ENCODE data around the gene PITRM1.

PITRM1 gene

DNA sequence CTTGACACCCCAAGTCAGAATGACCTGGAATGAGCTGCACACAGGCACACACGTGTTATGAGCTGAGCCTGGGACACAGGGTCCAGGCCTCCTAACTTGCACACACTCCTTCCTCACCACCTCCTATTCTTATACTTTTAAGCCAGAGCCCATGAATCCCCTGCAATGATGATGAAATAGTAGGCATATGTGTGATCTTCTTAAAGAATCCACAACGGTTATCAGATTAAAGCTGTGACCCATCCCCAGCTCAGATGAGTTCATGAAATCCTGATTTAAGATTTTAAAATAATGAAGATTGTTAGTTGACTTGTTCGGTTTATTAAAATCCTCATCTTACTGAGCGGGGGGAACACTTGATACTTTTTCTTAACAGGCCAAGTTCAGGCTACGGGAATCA lies 38.6 kb downstream of the PITRM1 start:
- peaks cover 81% of the 10 kb centered on the region for H3K36me3 ChIP-seq (ENCODE audit: control insufficient read depth, insufficient read depth, low read length)

DNA sequence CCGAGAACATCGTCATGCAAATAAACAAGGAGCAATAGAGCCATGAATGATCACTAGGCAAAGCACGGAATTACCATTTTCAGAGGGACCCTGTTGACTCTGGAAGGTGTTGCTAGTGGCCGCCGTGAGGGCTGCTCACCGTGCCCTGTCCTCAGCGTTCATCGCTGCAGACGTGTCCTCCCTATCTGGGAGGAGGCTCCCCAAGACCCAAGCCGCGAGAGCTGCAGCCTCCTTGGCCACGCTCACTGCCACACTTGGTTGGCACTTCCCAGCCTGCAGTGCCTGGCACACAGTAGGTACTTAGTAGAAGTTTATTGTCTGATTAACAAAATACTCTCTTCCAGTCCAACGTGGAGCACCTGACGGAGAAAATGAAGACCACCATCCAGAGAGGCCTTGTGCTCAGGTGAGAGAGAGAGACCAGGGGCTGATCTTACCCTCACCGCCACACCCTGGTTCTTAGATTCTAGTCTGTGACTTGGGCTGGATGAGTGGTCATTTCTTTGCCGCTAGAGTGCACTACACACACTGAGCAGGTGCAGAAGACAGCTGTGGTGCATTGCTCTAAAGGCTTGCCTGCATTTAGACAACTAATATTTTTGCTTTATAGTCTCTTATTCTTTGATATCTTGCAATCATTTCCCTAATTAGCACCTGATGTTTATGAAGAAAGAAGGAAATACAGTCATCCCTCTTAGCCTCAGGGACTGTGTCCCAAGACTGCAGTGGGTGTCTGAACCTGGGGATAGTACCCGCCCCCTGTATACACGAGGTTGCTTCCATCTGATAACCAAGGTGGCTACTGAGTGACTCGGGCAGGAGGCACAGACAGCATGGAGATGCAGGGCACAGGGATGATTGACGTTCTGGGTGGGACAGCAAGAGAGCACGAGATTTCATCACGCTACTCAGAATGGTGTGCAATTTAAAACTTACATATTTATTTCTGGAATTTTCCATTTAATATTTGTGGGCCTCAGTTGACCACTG lies 40.3 kb downstream of the PITRM1 start:
- H3K36me3 ChIP-seq (ENCODE audit: control insufficient read depth, insufficient read depth, low read length): peaks cover 69% of the 10 kb centered on the region
- DNase-seq: no peak

More for the DNA sequence above, 38.6 kb downstream of the PITRM1 start:
- no peak for DNase-seq
- Histone ChIP-seq H3K4me3 (ENCODE audit: insufficient read depth, low read depth, low read length, poor library complexity, severe bottlenecking) (no peak overlapping the region), H3K27me3 (replicated peaks; ENCODE audit: control insufficient read depth, insufficient read depth, low read length, poor library complexity, severe bottlenecking) (no peaks in the 10 kb centered on the region), H3K27ac (ENCODE audit: insufficient read depth, low read length, poor library complexity, severe bottlenecking) (no peak overlapping the region), H3K4me1 (ENCODE audit: control insufficient read depth, insufficient read depth, low read length, poor library complexity, severe bottlenecking) (no peaks in the 10 kb centered on the region), H3K9me3 (ENCODE audit: control insufficient read depth, low read length) (no peaks in the 10 kb centered on the region)

DNA sequence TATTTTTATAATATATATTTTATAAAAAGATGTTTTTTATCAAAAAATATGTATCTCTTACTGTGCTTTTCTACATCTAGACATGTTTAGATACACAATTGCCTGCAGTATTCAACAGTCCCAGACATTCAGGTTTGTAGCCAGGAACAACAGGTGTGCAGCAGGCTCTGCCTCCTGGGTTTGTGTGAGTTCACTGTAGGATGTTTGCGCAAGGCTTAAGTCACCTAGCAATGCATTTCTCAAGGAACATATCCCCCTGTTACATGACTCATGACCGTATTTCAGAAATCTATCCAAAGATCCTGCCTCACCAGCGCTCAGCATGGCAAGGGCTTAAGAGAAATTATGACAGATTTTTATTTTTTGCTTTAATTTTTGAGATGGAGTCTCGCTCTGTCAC lies 41.5 kb downstream of the PITRM1 start:
- peaks cover 62% of the 10 kb centered on the region for H3K36me3 ChIP-seq (ENCODE audit: control insufficient read depth, insufficient read depth, low read length)
- H3K4me1 ChIP-seq (ENCODE audit: control insufficient read depth, insufficient read depth, low read length, poor library complexity, severe bottlenecking): no peaks in the 10 kb centered on the region
- H3K4me3 ChIP-seq (ENCODE audit: insufficient read depth, low read depth, low read length, poor library complexity, severe bottlenecking): no peak overlapping the region
- H3K27me3 ChIP-seq (replicated peaks; ENCODE audit: control insufficient read depth, insufficient read depth, low read length, poor library complexity, severe bottlenecking): no peaks in the 10 kb centered on the region
- DNase-seq: no peak
- no peaks in the 10 kb centered on the region for H3K9me3 ChIP-seq (ENCODE audit: control insufficient read depth, low read length)
- H3K27ac ChIP-seq (ENCODE audit: insufficient read depth, low read length, poor library complexity, severe bottlenecking): no peak overlapping the region

More for the DNA sequence above, 40.3 kb downstream of the PITRM1 start:
- Histone ChIP-seq H3K9me3 (ENCODE audit: control insufficient read depth, low read length) (no peaks in the 10 kb centered on the region), H3K27ac (ENCODE audit: insufficient read depth, low read length, poor library complexity, severe bottlenecking) (no peak overlapping the region), H3K4me3 (ENCODE audit: insufficient read depth, low read depth, low read length, poor library complexity, severe bottlenecking) (no peak overlapping the region), H3K4me1 (ENCODE audit: control insufficient read depth, insufficient read depth, low read length, poor library complexity, severe bottlenecking) (no peaks in the 10 kb centered on the region), H3K27me3 (replicated peaks; ENCODE audit: control insufficient read depth, insufficient read depth, low read length, poor library complexity, severe bottlenecking) (no peaks in the 10 kb centered on the region)

DNA sequence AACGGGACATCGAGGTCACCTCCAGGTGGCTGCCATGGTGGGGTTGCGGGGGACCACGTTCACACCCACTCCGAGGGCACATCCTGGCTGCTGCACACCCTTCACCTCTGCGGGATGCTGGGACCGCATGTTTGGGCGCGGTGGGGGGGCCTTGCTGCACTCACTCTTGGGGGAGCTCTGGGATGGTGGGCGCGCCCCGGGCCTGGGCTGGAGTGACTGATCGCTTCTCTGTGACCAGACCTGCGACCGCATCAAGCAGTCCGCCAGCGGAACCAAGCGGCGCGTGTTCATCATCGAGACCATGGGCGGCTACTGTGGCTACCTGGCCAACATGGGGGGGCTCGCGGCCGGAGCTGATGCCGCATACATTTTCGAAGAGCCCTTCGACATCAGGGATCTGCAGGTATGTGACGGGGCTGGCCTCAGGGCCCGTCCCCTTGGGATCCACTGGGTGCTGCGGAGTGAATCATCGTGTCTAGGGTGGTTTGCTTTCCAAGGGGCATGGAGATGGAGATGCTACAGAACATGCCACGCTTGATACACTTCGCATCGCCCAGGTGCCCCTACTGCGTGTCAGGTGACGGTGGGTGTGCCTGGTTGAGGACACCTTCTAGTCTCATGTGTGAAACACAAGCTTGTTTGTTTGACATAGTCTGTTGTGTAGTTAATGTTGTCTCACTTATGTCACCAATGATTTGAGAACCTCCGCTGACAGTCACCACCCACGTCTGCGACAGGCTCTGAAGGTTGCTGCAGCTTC lies 42.8 kb downstream of the PITRM1 start:
- H3K9me3 ChIP-seq (ENCODE audit: control insufficient read depth, low read length): no peaks in the 10 kb centered on the region
- H3K27ac ChIP-seq (ENCODE audit: insufficient read depth, low read length, poor library complexity, severe bottlenecking): no peak overlapping the region
- DNase-seq: no peak
- no peaks in the 10 kb centered on the region for H3K27me3 ChIP-seq (replicated peaks; ENCODE audit: control insufficient read depth, insufficient read depth, low read length, poor library complexity, severe bottlenecking)
- H3K4me3 ChIP-seq (ENCODE audit: insufficient read depth, low read depth, low read length, poor library complexity, severe bottlenecking): no peak overlapping the region
- no peaks in the 10 kb centered on the region for H3K4me1 ChIP-seq (ENCODE audit: control insufficient read depth, insufficient read depth, low read length, poor library complexity, severe bottlenecking)
- peaks cover 54% of the 10 kb centered on the region for H3K36me3 ChIP-seq (ENCODE audit: control insufficient read depth, insufficient read depth, low read length)

DNA sequence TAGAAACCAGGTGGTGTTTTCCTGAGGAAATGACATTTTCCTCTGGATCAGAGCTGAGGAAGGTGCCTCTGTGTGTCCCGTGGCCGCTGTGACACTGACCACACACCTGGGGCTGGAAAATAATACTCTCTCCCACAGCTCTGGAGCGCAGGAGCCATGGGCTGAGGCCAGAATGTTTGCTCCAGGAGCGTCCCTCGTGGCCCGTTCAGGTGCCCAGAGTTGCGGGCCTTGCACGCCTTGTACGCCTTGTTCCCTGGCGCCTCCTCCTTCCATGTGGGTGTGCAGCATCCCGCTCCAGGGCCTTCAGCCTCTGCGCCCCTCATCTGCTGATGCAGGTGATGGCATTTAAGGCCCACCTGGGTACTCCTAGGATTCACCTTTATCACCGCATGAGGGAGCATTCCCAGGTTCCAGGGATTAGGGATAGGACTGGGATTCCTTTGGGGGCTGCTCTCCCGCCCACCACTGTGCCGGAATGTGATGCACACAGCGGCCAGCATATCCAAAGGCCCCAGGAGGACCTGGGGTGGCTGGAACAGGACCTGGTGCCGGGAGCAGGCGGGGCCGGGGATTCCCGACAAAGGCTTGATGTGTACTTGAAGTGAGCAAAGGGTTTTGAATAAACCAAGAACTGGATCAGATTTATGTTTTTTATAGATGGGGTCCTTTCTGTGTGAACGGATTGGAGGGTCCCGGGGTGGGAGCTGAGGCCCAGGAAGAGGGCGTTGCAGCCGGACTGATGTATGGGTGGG lies 44.0 kb downstream of the PITRM1 start:
- H3K4me3 ChIP-seq (ENCODE audit: insufficient read depth, low read depth, low read length, poor library complexity, severe bottlenecking): no peak overlapping the region
- no peak for DNase-seq
- H3K4me1 ChIP-seq (ENCODE audit: control insufficient read depth, insufficient read depth, low read length, poor library complexity, severe bottlenecking): no peaks in the 10 kb centered on the region
- no peaks in the 10 kb centered on the region for H3K27me3 ChIP-seq (replicated peaks; ENCODE audit: control insufficient read depth, insufficient read depth, low read length, poor library complexity, severe bottlenecking)
- no peak overlapping the region for H3K27ac ChIP-seq (ENCODE audit: insufficient read depth, low read length, poor library complexity, severe bottlenecking)
- no peaks in the 10 kb centered on the region for H3K9me3 ChIP-seq (ENCODE audit: control insufficient read depth, low read length)
- H3K36me3 ChIP-seq (ENCODE audit: control insufficient read depth, insufficient read depth, low read length): peaks cover 51% of the 10 kb centered on the region

DNA sequence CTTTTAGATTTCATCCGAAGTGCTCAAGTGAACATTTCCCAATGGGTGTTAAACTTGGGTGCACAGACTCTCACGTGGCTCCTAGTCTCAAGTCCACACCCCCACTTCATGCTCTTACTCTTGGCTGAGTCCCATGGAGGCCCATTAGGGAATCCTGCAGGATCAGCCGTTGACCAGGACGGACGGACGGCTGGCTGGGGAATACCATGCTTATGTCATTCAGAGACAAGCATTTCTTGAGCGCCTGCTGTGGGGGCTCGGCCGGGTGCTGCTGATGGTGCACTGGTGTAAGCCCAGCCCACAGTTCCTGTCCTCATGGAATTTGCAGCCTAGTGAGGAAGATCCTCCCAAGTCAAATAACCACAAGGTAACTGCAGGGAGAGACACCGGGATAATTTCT lies 44.7 kb downstream of the PITRM1 start:
- Histone ChIP-seq H3K4me1 (ENCODE audit: control insufficient read depth, insufficient read depth, low read length, poor library complexity, severe bottlenecking) (no peaks in the 10 kb centered on the region), H3K27ac (ENCODE audit: insufficient read depth, low read length, poor library complexity, severe bottlenecking) (no peak overlapping the region), H3K9me3 (ENCODE audit: control insufficient read depth, low read length) (no peaks in the 10 kb centered on the region), H3K36me3 (ENCODE audit: control insufficient read depth, insufficient read depth, low read length) (peaks cover 49% of the 10 kb centered on the region), H3K4me3 (ENCODE audit: insufficient read depth, low read depth, low read length, poor library complexity, severe bottlenecking) (no peak overlapping the region), H3K27me3 (replicated peaks; ENCODE audit: control insufficient read depth, insufficient read depth, low read length, poor library complexity, severe bottlenecking) (no peaks in the 10 kb centered on the region)
- DNase-seq: no peak

DNA sequence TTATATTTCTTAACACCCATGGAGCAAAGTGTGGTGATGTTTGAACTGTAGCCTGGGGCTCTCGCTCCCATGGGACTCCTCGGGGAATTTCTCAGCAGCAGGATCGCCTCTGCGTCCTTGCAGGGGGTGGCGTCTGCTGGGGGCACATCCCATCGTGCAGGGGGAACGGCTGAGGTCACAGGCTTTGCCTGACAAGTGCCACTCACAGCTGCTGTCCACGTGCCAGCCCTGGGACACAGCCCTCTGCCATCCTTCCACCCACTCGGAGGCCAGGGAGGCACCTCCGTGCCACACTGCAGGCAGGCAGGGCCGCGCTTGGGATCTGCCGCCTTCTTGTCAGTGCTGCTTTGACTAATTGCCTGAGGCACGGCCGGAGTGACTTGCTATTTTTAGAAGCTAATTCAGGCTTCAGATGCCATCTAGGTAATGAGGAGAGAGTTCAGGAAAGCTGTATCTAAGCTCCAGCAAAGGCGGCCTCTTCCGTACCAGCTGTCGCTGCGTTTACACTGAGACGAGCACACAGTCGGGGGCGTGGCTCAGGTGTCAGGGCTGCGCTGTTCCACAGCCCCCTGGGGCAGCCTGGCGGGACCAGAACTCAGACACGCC lies 45.7 kb downstream of the PITRM1 start:
- H3K27ac ChIP-seq (ENCODE audit: insufficient read depth, low read length, poor library complexity, severe bottlenecking): no peak overlapping the region
- H3K27me3 ChIP-seq (replicated peaks; ENCODE audit: control insufficient read depth, insufficient read depth, low read length, poor library complexity, severe bottlenecking): no peaks in the 10 kb centered on the region
- H3K4me3 ChIP-seq (ENCODE audit: insufficient read depth, low read depth, low read length, poor library complexity, severe bottlenecking): no peak overlapping the region
- DNase-seq: no peak
- no peaks in the 10 kb centered on the region for H3K4me1 ChIP-seq (ENCODE audit: control insufficient read depth, insufficient read depth, low read length, poor library complexity, severe bottlenecking)
- peaks cover 47% of the 10 kb centered on the region for H3K36me3 ChIP-seq (ENCODE audit: control insufficient read depth, insufficient read depth, low read length)
- no peaks in the 10 kb centered on the region for H3K9me3 ChIP-seq (ENCODE audit: control insufficient read depth, low read length)

DNA sequence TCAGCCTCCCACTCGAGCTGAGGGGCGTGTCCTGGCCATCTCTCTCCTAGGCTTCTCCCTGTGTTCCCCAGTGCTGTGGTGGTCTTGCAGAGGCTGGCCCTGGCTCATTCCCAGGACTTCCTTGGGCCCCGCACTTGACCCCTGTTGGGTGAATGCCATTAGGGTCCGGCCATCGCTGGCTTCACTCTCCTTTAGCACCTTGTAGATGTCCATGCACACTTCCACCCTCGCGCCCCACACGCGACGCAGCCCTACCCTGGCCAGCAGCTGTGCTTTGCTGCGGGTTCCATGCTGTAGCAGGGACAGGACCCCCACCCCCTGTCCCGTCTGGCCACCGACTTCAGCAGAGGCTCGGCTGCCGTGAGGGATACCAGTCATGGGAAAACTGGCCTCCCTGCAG lies 46.3 kb downstream of the PITRM1 start:
- no peaks in the 10 kb centered on the region for H3K27me3 ChIP-seq (replicated peaks; ENCODE audit: control insufficient read depth, insufficient read depth, low read length, poor library complexity, severe bottlenecking)
- no peaks in the 10 kb centered on the region for H3K9me3 ChIP-seq (ENCODE audit: control insufficient read depth, low read length)
- H3K36me3 ChIP-seq (ENCODE audit: control insufficient read depth, insufficient read depth, low read length): peaks cover 43% of the 10 kb centered on the region
- no peak overlapping the region for H3K27ac ChIP-seq (ENCODE audit: insufficient read depth, low read length, poor library complexity, severe bottlenecking)
- no peak for DNase-seq
- no peaks in the 10 kb centered on the region for H3K4me1 ChIP-seq (ENCODE audit: control insufficient read depth, insufficient read depth, low read length, poor library complexity, severe bottlenecking)
- no peak overlapping the region for H3K4me3 ChIP-seq (ENCODE audit: insufficient read depth, low read depth, low read length, poor library complexity, severe bottlenecking)

DNA sequence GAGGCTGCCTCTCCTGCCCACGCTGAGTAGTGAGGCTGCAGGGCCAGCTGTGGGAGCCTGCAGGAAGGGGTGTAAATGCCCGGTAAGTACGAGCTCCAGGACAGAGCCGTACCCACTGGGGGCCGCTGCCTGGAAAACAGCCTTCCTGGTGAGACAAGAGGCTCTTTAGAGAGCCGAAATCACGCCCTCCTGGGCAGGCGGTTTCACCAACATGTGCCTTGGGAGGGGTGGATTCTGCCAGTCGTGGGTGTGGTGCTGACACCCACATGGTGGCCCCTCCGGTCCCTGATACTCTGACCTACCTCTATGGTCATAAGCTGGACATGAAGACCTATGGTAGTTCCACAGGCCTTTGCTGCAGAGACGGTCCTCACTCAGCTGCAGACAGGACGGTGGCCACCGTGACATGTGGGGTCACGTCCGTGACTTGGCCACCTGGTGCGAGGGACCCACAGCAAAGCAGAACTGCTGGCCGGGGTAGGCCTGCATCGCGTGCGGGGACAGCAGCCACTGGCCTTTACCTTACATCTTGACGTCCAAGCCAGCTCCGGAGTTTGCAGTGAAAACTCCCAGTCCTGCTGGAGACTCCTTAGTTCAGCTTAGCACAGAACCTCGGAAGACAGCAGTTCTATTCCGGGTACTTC lies 46.9 kb downstream of the PITRM1 start:
- H3K4me1 ChIP-seq (ENCODE audit: control insufficient read depth, insufficient read depth, low read length, poor library complexity, severe bottlenecking): no peaks in the 10 kb centered on the region
- peaks cover 47% of the 10 kb centered on the region for H3K36me3 ChIP-seq (ENCODE audit: control insufficient read depth, insufficient read depth, low read length)

More for the DNA sequence above, 46.9 kb downstream of the PITRM1 start:
- H3K27me3 ChIP-seq (replicated peaks; ENCODE audit: control insufficient read depth, insufficient read depth, low read length, poor library complexity, severe bottlenecking): no peaks in the 10 kb centered on the region
- no peaks in the 10 kb centered on the region for H3K9me3 ChIP-seq (ENCODE audit: control insufficient read depth, low read length)
- no peak for DNase-seq
- H3K27ac ChIP-seq (ENCODE audit: insufficient read depth, low read length, poor library complexity, severe bottlenecking): no peak overlapping the region
- no peak overlapping the region for H3K4me3 ChIP-seq (ENCODE audit: insufficient read depth, low read depth, low read length, poor library complexity, severe bottlenecking)

Data from effector memory CD4-positive, alpha-beta T cell (primary cell).